Measurements from ENCODE around the gene TTC21A. TPM values are rescaled to one million over a fixed set of nuclear protein-coding genes. Genes with fewer than 3 reads are reported as not detected.

TTC21A gene
- total and polyA plus RNA-seq, 10 of the 15 experiments (the other 5 are each of a cell fraction or from before 2014, with no cell fraction given), result 0.62 to 3.2 (median 1.2) TPM

GRCh38 chr3:39130693-39131265 is 23.3 kb downstream of the TTC21A start:
- peaks cover 15% of the 10 kb centered on the region for H3K4me1 ChIP-seq (ENCODE audit: control insufficient read depth, insufficient read depth, low read length)
- WGBS (ENCODE audit: insufficient coverage, insufficient replicate concordance, low lambda C conversion rate, missing lambda C conversion rate), result 95% methylated on average over 3 of the region's 3 CpGs
- DNase-seq (ENCODE audit: low read depth, low spot score) (no peak), FAIRE-seq (no peak), ATAC-seq (no peak)
- H3K79me2 ChIP-seq (ENCODE audit: control insufficient read depth, insufficient read depth, low read length), result no peaks in the 10 kb centered on the region
- H2AFZ ChIP-seq (ENCODE audit: control insufficient read depth, low read depth, low read length), result no peak overlapping the region
- ChIA-PET SMC1A (ENCODE audit: uncharacterized antibody, unreplicated experiment) (interaction anchor here (0.9 to 1.7 kb wide), 3 partner anchors 17 to 42 kb away, joined by 3 to 6 read pairs (median 5); no protein-coding TSS in a partner anchor), RAD21 (ENCODE audit: unreplicated experiment) (interaction anchor here (0.6 to 1.0 kb wide), 2 partner anchors 18 to 86 kb away, joined by 3 to 5 read pairs; no protein-coding TSS in a partner anchor), CTCF (interaction anchor here (1.0 to 3.2 kb wide), 2 partner anchors 25 to 157 kb away, joined by 3 to 15 read pairs; no protein-coding TSS in a partner anchor), POLR2A (interaction anchor here (1.4 kb wide), 2 partner anchors 15 to 22 kb away, joined by 4 read pairs; no protein-coding TSS in a partner anchor)
- no peaks in the 10 kb centered on the region; a peak in 1 of 4 replicates for H3K36me3 ChIP-seq (ENCODE audit: control insufficient read depth in 2 of 2, insufficient read depth in 2 of 2, low read length in 1 of 2)
- in situ Hi-C loops (cut with MboI) (no loop called here), intact Hi-C loops (cut with micrococcal nuclease; ENCODE audit: unreplicated experiment) (no loop called here)
- no peaks in the 10 kb centered on the region for H3K9me3 ChIP-seq (replicated peaks; ENCODE audit: control insufficient read depth, insufficient read depth, low read length)
- H3K4me2 ChIP-seq (ENCODE audit: control insufficient read depth, insufficient read depth), result no peak overlapping the region
- H3K4me3 ChIP-seq, result no peak overlapping the region
- H3K9ac ChIP-seq (ENCODE audit: control insufficient read depth, insufficient read depth, low read length), result no peak overlapping the region
- no peaks in the 10 kb centered on the region for H4K20me1 ChIP-seq (ENCODE audit: control insufficient read depth, insufficient read depth)
- no peaks in the 10 kb centered on the region for H3K27me3 ChIP-seq (replicated peaks in 1 of 2; ENCODE audit: control insufficient read depth in 2 of 2, insufficient read depth in 2 of 2, low read length in 1 of 2)
- BruUV-seq (replicated peaks), result no TSS peak
- TF ChIP-seq HCFC1 (IDR thresholded peaks at IDR 0.05; ENCODE audit: low read length) (no peak), IKZF1 (conservative IDR thresholded peaks at IDR 0.05) (no peak), MEF2B (IDR thresholded peaks at IDR 0.05; ENCODE audit: partially characterized antibody, poor library complexity, severe bottlenecking) (no peak), YBX1 (IDR thresholded peaks at IDR 0.05) (no peak), USF2 (IDR thresholded peaks at IDR 0.05; ENCODE audit: borderline replicate concordance, low read depth, low read length) (no peak), TCF3 (IDR thresholded peaks at IDR 0.05; ENCODE audit: borderline replicate concordance, insufficient read depth, low read depth, low read length) (no peak)
- no peak overlapping the region for H3K27ac ChIP-seq (ENCODE audit: control insufficient read depth, insufficient read depth)
